Erythroblast (primary cell): Measurements from ENCODE around the gene GDF9.

Source experiments
- GATA1 ChIP-seq: IDR thresholded peaks from 2 replicates; pipeline ENCODE4 v1.6.1; 2011; ENCODE audit warnings: low read depth, mild to moderate bottlenecking, control low read depth, low read length, moderate library complexity
- POLR2A ChIP-seq: IDR thresholded peaks from 2 replicates; pipeline ENCODE4 v1.6.1; 2011; ENCODE audit warnings: mild to moderate bottlenecking, low read length

GRCh38 chr5:132866342-132867045, at the start of gene GDF9, which contains the start of gene UQCRQ:
- TF ChIP-seq POLR2A (peak; percentile 99), GATA1 (no peak)
